Vagina (tissue), 2 donors: Measurements from ENCODE around the gene RAB3GAP1.

Experiments used
- CTCF ChIP-seq, 3 experiments: fragments of 450-650 bp in 2 of 3; fragments of 200-600 bp in 1 of 3; sonication (generic) in 1 of 3; IDR thresholded peaks; one replicate each; pipeline ENCODE4 v1.5.1; 2017 to 2019; ENCODE audit warnings: antibody characterized with exemption in 3 of 3, mild to moderate bottlenecking in 2 of 3, moderate library complexity in 2 of 3
- POLR2A ChIP-seq, 2 donors: fragments of 450-650 bp; IDR thresholded peaks; one replicate each; pipeline ENCODE4 v1.6.1; 2017; ENCODE audit warnings: antibody characterized with exemption in 2 of 2, mild to moderate bottlenecking in 2 of 2, moderate library complexity in 2 of 2
- POLR2AphosphoS5 ChIP-seq, 2 donors: sonication (generic); formaldehyde crosslinking; IDR thresholded peaks; one replicate each; pipeline ENCODE4 v1.9.0; 2017; ENCODE audit warnings: antibody characterized with exemption in 2 of 2, mild to moderate bottlenecking in 2 of 2, low read depth in 1 of 2; ENCODE audit not compliant: insufficient read depth in 1 of 2

GRCh38 chr2:135011633-135012032, 40.5 kb upstream of the RAB3GAP1 start:
- TF ChIP-seq POLR2A (IDR thresholded peaks at IDR 0.05) (no peak), CTCF (IDR thresholded peaks at IDR 0.05) (no peak), POLR2AphosphoS5 (IDR thresholded peaks at IDR 0.05; ENCODE audit: insufficient read depth in 1 of 2, low read depth in 1 of 2) (no peak)
